HG02759 (cell line): Measurements from ENCODE around the gene NCKAP5L.
A peak's percentile ranks its signal among the peaks of the same experiment; 100 is the strongest.
"Not testable (repeated sequence)": the region's sequence is repeated elsewhere in the genome, so short reads cannot be mapped to it uniquely, and the experiment has no call there.

Experiments used
- ATAC-seq: cut with Tn5 transposase; IDR thresholded peaks from one replicate; pipeline ENCODE4 v1.9.1; 2021; ENCODE audit warnings: mild to moderate bottlenecking, moderate library complexity; ENCODE audit not compliant: unreplicated experiment

Gene NCKAP5L

DNA sequence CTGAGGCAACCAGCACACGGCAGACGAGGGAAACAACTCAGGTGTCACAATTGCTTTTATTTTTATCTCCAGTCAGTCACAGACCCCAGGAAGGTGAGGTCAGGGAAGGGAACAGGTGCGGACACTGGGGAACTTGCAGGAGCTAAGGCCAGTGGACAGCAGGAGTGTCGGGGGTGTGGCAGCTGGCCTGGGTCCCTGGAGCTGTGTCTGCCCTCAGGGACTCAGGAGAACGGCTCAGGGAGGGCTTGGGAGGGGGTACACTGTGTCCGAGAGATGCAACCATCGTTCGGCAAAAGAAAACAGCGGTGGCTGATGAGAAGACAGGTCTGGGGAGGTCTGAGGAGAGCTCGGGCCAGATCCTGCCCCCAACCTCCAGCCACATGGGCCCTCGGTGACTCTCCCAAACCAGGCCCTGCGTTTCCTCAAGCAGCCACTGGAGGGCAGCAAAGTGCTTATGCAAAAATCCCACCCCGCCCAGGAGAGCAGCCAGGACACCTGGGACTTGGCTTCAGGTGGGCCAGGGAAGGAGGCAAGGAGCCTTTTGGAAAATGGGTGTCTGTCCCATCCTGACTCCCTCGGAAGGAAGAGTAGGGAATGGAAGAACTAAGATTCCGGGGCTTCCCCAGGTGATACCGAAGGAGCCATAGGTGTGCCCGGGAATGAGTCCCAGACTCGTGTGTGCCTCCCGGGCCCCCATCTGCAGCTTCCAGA lies 38.8 kb upstream of the NCKAP5L start:
- no peak for ATAC-seq

DNA sequence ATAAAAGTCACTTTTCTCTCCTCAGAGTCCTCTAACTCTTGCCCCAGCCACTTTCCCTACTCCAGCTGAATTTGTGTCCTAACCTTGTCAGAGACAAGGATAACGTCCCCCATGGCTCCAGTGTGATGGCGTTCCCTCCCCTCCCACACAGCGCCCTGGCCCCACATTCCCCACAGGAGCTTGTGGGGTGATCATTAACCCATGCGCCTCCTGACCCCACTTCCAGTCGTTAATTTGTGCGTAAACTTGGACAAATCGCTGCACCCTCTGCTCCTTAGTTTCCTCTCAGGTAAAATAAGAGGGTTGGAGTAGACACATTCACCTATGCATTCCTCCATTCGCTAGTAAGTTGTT lies 37.5 kb upstream of the NCKAP5L start:
- no peak for ATAC-seq

DNA sequence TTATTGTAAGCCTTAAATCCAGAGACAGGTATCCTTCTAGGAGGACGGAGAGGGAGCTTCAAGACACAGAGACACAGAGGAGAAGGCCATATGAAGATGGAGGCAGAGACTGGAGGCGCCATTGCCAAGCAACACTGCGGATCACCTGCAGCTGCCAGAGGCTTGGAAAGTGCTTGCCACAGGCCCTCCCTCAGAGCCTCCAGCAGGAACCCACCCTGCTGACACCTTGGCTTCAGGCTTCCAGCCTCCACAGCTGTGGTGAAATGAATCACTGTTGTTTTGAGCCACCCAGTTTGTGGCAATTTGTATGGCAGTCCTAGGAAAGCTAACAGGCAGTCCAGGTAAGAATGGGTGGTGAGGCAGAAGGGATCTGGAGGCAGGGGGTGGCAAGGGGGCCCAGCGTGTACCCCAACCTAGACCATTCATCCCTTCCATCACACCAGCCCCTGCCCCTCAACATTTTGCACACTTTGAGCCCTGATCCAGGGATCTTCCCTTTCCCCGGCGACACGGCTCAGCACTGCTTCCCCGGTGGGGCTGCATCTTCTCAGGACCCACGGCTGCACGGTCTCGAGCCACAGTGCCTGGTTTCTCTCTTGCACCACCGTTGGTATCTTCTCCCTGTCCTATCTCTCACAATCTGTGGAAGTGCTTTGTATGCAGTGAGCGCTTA lies 37.0 kb upstream of the NCKAP5L start:
- no peak for ATAC-seq

DNA sequence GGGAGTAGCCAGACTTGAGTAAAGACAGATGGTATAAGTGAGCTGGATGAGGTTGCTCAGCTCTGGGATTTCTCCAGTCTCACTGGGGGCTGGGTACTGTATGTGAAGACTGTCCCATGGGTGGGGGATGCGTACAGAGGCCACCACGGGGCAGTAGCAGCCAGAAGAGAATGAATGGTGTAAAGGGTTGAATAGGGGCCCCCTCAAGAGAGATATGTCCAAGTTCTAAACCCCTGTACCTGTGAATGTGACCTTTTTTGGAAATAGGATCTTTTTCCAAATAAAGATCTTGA lies 36.5 kb upstream of the NCKAP5L start:
- ATAC-seq, result no peak

DNA sequence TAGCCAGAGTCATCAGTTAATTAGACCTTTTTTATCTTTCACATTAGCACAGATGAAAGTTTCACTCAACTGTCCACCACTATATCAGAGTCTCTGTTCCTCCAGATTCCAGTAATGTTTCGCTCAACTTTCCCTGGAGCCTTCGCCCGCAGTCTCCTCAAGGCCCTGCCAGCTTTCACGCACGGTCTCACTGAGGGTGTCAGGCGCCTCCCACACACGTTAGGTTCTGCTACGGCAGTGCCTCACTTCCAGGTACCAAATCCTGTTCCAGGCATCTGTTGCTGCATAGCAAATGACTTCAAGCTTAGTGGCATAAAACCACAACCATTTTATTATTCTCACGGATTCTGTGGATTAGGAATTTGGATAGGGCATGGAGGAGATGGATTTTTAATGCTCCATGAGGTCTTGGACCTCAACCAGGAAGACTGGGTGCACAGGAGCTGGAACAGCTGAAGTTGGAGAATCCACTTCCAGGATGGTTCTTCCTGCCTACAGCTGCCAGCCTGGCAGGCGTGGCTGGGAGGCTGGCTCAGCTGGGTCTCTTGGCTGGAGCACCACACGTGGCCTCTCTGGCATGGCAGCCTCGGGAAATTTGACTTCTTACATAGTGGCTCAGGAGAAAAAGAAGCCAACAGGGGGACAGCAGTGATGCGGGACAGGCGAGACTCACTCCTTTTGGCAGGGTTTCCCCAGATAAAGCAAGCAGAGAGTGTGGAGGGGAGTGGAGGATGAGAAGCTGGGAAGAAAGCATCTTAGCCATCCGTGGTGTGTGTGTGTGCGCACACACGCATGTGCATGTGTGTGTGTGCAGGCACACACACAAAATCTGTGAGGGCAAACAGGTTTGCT lies 36.0 kb upstream of the NCKAP5L start:
- no peak for ATAC-seq

DNA sequence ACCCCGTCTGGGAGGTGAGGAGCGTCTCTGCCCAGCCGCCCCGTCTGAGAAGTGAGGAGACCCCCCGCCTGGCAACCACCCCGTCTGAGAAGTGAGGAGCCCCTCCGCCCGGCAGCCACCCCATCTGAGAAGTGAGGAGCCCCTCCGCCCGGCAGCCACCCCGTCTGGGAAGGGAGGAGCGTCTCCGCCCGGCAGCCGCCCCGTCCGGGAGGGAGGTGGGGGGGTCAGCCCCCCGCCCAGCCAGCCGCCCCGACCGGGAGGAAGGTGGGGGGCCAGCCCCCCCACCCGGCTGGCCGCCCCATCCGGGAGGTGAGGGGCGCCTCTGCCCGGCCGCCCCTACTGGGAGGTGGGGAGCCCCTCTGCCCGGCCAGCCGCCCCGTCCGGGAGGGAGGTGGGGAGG lies 32.7 kb upstream of the NCKAP5L start:
- ATAC-seq, result not testable (repeated sequence)

DNA sequence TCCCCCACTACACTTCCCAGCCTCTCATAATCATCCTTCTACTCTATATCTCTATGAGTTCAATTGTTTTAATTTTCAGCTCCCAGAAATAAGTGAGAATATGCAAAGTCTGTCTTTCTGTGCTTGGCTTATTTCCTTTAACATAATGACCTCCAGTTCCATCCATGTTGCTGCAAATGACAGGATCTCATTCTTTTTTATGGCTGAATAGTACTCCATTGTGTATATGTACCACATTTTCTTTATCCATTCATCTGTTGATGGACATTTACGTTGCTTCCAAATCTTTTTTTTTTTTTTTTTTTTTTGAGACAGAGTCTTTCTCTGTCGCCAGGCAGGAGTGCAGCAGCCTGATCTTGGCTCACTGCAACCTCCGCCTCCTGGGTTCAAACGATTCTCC lies 27.7 kb upstream of the NCKAP5L start:
- ATAC-seq, result not testable (repeated sequence)

DNA sequence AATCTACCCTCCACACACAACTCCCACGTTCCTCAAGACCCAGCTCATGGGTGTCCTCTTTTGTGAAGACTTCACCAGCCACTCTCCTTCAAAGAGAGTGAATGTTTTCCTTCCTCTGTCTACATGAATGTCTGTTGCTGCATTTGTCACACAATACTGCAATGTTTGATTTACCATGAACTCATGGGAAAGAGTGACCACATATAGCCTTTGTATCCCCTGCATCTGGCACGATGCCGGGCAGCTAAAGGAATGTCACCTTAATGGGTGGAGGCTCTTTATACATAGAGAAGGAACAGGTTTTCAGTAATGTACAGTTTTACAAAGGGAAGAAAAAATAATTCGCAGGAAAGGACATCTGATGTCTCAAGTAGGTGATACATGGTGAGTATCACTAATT lies 26.8 kb upstream of the NCKAP5L start:
- ATAC-seq, result no peak

DNA sequence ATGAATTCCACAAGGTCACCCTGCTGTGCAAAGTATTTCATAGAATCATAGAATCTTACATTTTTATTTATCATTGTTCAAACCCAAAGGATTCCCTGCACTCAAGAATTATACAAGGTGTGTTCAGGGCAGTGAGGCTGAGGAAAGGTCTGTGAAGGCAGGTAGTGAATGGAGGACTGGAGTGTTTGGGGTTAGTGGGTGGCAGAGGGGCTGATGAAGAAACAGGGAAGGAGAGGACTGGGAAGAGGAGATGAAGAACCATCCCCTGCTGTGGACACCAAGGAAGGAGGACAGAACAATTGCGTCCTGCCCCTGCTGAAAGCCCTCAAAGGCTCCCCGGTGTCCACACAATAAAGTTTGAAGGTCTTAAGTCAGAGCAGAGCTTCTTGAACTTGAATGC lies 25.5 kb upstream of the NCKAP5L start:
- no peak for ATAC-seq

DNA sequence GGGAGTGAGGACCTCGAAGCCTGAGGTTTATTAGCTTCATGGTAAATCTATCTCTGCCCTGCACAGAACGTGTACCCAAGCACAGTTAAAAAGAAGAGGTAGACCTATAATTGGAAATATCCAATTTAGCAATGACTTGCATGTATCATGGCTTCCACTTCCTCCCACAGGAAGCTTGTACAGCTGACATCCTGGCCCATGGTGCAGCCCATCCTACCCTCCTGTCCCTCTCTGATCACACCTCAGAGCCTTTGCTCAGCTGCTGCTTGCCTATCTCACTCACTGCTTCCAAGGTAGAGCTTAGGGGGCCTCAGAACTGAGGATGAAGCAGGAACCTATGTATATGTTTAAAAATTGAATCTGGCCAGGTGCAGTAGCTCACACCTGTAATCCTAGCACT lies 18.9 kb upstream of the NCKAP5L start:
- ATAC-seq, result no peak

DNA sequence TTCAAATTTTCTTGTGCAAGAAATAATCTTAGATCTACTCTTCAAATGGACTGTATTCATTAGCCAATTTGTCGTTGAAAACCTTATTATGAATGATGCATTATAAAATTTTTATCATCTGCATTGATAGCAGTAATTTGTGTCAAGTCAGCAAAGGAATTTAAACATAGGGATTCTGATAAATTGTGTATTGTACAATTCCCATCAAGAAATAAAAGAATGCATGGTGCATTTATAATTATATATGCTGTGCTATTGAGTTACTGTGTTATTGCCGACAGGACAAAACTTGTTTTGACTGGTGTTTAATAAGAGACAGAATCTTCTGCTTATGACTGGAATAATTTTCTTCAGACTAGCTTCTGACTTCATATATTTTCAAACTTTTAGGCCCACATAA lies 17.8 kb upstream of the NCKAP5L start:
- ATAC-seq, result no peak

DNA sequence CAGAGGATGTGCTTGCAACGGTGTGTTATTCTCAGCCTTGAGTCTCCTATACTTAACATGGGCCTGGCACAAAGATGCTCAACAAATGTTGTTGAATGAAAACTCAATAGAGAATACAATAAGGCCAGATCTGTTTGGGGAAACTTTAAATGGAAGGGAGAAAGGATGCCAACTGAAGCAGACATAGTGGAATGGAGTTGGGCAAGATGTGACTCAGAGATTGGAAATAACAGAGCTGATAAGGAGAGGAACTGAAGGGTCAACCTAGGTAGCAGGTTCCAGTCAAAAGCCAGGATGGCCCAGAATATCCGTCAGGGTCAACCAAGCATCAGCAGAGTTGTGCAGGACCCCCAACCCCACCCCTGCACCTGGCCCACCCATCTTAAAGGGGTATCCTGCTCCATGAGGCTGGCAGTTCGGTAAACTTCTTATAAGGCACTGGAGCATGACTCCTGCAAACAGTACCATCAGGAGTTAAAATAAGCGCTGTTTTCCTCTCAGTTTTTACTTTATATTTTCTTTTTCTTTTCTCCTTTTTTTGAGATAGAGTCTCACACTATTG lies 15.7 kb upstream of the NCKAP5L start:
- no peak for ATAC-seq

DNA sequence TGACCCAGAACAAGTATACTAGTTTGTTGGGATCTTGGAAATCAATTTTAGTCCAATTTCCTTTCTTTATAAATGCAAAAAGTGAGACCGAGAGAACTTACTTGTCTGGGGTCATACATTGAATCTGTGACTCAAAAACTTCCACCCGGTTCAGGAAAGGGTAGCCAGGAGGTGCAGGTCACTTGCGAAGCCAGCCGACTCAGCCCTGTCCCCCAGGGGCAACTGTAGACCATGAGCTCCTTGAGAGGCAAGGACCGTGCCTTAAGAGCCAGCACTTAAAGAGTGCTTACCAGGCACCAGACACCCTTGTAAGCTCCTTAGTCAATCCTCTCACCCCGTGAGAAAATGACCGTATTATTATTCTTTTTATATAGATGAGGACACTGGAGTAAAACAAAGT lies 15.2 kb upstream of the NCKAP5L start:
- peak; percentile 1 for ATAC-seq

DNA sequence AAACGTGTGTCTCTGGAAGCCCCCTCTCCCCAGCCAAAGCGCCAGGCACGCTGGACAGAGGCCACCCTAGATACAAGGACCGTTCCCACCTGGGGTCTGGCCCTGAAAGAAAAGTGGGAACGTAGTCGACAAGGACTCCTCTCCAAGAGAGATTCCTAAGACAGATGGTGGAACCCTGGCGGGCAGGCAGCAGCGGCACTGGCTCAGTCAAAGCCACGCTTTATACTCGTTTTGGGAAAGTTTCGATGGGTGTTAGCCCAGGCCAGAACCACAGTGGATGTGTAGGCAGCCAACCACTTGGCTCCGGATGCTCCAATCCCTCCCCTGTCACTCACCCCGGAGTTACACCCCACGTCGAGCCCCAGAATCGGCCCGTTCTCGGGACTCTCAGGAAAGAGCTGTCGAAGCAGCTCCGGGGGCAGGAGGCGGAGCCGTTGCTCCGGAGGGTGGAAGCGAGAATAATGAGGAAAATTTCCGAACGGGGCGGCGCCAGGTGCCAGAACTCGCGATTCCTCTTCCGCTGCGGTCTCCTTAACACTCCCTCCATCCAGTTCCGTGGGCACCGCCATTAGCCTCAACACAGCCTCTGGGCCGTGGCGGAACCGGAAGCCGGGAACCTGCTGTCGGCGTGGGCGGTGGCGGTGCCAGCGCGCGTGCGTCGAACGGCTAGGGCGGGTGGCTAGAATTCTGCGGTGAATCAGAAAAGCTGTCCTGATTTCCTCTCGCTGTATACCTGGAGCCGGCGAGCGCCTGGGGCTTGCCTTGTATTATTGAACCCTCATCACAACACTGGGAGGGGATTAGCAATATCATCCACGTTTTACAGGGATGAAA lies 14.5 kb upstream of the NCKAP5L start, which contains the start of gene BCDIN3D:
Gene BCDIN3D, minus strand, starts transcription at position 588 of the 834 bp plus-strand sequence. Its CDS starts 19 bp downstream, at position 569.
- ATAC-seq, result peak; percentile 93

DNA sequence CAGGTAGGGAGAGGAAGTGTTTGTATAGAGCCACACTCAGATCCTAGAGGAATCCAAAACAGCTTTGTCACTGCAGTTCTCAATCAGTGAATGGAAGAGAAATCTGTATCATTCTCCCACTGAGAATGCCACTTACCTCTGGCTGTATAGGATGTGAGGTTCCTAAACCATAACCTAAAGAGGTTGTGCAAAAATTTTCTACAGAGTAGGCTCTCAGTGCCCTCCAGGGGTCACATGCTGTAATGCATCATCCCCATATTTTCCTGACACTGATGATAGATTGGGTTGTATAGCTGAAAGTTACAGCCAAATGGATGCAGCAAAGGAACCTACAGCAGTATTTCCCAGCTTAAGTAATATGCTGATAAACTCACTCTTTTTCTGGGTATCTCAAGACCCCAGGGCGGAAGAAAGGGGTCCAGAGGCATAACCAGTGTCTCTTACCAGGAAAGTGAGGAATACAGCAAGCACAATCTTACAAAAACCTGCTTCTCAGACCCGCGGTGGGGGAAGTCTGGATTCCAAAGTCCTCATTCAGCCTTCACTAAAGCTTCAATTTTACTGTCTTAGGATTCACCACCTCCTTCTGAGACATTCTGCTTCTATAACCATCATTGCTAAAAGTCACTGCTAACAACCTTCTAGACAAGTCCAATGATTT lies 10.9 kb upstream of the NCKAP5L start:
- ATAC-seq, result no peak

DNA sequence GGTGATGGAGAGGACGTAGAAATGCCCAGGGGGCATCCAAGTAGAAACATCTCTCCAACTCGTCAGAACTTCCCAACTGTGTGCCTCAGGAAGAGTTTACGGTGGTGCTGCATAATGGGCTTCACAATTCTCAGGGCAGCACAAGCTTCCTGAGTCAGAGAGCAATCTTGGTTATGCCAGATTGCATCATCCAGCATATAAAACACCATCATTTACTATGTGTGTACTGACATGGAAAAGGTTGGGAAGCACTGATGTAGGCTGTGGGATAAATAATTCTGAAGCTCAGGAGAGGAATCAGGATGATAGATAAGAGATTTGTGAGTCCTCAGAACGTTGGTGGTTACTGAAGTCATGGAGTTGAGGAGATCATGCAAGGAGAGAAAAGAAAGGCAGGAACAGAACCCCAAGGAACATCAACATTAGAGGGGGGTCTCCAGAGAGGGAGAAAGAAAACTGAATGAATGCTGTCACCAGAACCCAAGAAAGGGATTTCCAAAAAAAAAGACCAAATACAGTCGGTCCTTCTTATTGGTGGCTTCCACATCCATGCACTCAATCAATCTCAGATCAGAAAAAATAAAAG lies 4.7 kb upstream of the NCKAP5L start:
- no peak for ATAC-seq

DNA sequence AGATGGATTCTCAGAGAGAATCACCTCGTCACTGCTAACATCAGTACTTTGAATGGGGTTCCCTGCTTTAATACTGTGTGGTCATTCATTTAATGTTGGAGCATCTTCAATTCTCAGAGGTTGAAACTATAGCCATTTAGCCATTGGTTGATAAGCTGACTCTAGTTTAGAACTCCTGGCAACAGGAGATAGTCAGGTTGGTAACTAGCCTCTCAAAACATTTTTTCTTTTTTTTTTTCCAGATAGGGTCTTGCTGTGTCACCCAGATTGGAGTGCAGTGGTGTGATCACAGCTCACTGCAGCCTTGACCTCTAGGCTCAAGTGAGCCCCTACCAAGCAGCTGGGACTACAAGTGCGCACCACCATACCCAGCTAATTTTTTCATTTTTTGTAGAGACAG lies 3.5 kb upstream of the NCKAP5L start:
- no peak for ATAC-seq

DNA sequence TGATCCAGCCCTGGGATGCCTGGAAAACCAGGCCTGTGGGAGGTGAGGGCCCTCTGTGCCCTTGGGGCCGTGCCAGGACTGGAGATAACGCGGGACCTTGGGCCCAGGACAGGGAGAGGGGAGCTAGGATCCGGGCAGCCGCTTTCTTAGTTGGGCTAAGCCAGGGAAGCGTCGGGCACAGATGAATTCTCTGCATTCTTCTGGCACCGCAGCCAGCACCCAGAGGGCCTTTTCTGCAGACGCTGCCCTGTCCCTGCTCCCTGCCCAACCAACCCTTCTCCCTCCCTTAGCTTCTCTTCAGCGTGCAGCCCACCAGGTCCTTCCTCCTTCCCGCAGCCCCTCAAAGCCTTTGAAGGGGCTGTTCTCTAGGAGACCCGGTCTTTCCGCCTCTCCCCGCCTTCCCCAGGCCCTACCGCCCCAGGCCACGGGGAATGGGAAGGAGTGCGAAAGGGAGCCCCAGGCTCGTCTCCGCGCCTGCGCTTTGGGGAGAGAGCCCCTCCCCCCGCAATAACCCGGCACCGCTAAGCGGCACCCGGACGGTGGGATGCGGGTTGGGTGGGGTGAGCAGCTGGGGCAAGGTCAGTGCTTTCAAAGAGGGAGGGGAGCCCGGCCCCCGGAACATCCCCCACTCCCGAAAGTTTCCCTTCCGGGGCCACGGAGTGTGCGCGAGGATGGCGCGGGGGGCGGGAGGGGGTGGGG lies 663 bp downstream of the NCKAP5L start:
- peak; percentile 9 for ATAC-seq

DNA sequence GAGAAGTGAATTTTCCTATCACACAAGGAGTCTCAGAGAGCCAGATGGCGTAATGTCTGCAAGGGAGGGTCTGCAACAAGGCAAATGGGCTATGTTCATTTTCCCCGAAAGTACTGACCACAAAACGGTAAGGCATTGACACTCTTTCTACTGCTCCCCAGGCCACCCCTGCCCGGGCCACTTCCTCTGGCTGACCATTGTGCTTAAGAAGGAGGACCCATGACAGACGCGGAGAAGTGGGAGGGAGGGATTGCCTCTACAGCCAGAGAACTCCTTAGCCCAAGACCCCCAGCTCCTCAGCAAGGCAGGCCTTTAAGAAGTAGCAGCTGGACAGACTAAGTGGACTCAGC lies 1.2 kb downstream of the NCKAP5L start:
- no peak for ATAC-seq
